Measurements from ENCODE around the gene CDR2.
"Not testable (repeated sequence)": the region's sequence is repeated elsewhere in the genome, so short reads cannot be mapped to it uniquely, and the experiment has no call there.

CDR2 gene

DNA sequence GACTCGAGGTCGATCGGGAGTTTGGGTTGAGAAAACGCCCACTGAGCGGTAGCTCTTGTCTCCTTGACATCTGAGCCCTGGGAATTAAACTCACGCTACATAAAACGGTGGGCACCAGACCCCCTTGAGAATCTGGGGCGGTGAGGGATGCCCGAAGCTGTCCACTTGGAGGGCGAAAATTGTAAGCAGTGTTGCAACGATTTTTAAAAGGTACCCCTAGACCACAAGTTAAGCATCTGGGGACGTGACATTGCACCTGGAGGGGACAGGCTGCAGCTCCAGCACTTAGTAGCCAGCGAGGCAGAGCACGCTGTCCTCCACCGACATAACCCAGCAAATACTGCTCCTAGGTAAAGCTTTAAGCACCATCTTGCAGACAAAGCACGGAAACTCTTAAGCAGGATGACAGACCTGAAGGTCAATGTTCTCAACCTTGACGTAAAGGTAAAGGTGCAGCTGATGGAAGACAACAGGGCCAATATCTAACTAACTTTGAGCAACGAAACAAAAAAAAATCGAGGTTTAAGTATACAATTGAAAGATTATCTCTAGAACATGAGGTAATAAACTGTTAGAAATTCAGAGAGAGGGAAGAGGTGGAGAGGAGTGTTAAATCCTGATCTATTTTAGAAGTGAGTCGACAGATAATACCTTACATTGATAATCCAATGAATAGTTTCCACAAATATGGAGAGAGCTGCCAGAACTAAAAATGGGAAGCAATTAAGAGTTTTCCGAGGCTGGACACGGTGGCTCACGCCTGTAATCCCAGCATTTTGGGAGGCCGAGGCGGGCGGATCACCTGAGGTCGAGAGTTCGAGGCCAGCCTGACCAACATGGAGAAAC is 921 bp upstream of the CDR2 start:
- FAIRE-seq = no peak

DNA sequence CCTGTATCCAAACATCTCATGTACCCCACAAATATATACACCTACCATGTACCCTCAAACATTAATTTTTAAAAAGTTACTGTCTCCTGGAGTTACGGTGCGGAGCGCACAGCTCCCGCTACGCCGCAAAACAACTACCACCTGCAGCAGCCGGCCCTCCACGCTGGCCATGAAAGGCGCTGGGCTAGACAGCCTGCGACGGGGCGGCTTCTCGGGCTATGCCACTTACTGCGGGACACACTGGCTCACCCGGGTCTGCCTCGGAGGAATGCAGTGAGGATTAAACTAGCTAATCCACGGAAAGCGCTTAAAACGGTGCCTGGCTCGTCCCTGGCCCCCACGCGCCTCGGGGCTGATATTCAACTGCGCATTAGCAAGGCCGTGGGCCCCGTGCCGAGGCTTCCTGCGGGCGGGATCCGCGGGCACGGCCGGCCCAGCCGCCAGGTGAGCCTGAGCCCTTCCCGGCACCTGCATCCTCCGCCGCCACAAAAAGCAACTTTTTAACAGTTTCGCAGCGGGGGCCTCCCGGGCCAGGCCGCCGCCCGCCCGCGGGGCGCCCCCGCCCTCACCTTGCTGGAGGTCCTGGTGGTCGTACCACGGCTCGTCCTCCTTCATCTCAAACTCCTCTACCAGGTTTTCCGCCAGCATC is 633 bp downstream of the CDR2 start:
- no peak for FAIRE-seq

DNA sequence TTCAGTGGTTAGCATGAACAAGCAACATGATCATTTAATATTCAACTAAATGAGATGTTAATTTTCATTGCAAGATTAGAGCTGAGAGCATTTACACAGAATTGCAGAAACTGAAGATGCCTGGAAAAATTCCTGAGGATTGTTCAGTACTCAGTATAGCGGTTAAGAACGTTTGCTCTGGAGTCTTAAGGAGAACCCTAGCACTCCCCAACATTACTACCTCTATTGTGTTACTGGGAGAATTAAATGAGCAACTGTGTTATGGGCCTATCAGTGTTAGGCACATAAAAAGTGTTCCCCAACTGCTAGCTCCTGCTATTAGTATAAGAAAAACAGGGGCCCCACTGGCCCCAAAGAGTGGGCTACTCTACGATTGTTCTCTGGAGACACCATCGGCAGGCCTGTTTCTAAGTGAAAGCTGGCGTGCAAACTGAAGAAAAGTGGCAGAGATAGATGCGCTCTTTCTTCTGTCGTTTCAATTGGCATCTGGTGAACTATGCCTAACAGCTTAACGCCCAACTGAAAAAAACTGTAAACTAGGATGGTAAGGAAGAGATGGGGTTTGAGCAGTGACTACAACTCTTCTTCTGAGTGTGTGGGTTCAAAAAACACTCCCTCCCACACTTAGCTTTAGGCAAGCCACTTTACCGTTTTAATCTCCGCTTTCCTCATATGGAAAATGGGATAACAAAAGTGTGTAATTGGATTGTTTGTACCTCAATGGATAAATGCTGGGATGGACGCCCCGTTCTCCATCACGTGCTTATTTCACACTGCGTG is 1.3 kb downstream of the CDR2 start:
- FAIRE-seq = no peak

DNA sequence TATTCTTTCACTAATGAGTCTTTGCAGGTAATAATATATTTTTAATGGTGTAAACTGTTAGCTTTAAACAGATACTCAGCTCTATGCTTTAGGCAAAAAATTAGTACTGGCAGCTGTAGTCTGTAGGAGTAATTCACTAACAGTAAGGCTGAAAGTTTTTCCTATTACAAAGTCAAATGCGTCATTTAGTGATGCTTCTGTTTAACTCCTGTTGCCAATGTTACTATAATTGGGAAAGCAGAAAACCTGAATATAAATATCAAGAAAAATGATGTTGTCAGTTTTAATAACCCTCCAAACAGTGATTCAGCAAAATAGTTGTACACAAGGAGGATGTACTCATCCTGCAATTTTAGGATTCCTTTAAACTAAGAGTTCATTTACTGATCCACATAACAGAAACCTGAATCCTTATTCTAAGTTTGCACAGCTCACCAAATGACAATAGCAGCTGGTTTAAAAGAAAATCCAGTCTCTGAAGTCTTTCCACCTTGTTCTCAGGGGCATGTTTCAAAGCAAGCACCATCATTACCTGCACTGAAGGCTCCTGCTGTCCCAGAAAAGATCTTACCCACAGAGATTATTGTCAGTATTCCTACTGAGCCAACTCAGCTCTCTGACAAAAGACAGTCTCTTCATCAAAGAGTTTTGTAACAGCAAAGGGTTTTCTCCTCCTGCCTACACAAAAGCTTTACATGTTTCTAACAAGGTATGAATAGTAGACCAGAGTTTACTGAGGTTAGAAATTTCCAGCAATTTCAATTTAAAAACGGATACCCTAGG is 4.2 kb downstream of the CDR2 start:
- FAIRE-seq = no peak

DNA sequence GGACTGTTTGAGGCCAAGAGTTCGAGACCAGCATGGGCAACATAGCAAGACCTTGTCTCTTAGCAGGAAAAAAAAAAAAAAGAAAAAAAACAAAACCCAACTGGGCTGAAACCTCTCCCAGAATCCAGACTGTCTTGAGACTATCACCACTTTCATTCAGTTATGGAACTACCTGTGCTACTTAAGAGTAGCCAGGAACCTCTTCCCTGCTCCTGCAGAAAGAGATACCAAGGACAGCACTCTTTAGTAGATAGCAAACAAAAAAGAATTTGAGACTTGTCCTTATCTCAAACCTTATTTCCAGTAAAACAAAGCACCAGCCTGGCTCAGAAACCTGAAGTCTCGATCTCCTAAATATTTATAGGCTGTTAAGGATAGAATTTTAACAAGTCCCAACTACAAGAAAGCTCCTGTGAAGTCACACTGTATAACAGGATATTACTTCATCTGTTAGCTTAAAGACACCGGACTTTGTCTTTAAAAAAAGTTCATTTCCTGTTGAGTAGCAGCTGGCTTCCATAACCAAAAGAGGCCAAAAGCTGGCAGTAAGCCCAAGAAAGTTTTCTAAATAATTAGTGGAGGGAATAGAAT is 5.1 kb downstream of the CDR2 start:
- no peak for FAIRE-seq

DNA sequence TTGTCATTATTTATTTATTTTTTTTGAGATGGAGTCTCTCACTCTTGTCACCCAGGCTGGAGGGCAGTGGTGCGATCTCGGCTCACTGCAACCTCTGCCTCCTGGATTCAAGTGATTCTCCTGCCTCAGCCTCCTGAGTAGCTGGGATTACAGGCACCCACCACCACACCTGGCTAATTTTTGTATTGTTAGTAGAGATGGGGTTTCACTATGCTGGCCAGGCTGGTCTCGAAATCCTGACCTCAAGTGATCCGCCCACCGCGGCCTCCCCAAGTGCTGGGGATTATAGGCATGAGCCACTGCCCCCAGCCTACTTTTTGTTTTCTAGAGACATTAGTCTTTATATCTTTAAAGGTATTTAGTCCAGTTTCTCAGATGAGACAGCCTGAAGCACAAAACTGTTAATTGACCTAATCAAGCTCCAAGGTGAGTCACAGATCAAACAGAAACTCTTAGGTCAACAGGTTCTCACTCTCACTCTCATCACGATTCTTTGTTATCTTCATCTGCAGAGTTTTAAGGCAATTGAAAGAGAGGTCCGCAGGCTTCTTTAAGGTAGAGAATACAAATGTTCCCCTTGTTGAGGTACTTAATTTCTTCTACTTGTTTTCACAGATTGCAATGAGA is 6.1 kb downstream of the CDR2 start:
- FAIRE-seq = not testable (repeated sequence)

DNA sequence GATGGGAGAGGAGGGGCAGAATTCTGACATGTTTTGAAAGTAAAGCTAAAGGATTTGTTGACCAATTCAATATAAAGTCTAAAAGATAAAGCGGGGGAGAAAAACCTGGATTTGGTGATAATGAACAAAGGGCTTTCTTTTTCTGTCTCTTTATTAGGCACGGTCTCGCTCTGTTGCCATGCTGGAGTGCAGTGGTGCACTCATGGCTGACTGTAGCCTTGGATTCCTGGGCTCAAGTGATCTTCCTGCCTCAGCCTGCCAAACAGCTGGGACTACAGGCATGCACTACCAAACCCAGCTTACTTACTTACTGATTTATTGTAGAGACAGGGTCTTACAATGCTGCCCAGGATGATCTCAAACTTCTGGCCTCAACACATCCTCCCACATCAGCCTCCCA is 7.5 kb downstream of the CDR2 start:
- no peak for FAIRE-seq

DNA sequence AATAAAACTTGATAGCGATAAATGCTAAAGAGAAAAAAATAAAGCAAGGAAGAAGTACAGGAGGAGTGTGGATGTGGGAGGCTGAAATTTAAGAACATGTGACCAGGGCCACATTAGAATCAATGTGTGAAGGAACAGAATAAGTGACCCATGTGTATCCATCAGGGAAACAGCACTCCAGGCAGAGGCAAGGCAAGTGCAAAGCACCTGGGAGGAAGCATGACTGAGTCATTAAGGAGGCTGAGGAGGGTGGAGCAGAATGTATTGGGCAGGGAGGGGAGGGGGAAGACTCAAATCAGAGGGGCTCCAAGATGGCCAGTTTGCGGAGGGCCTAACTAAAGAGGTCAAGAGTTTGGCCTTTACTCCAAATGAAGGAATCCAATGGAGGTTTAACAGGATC is 8.0 kb downstream of the CDR2 start:
- FAIRE-seq = no peak

DNA sequence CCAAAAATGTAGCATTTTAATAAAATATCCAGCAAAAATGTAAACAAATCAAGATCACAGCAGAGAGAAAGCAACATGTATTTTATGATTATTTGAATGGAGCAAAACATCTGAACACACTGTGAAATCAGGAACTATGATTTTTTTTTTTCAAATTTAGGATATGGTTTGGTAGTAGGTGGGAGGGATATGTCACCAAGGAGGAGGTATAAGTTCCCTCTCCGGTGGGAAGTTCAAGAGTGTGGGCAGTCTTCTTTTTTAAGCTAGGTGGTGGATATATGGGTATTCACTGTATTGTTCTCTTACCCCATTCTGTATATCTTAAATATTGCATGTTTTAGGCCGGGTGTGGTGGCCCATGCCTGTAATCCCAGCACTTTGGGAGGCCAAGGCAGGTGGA is 10.2 kb downstream of the CDR2 start:
- no peak for FAIRE-seq

DNA sequence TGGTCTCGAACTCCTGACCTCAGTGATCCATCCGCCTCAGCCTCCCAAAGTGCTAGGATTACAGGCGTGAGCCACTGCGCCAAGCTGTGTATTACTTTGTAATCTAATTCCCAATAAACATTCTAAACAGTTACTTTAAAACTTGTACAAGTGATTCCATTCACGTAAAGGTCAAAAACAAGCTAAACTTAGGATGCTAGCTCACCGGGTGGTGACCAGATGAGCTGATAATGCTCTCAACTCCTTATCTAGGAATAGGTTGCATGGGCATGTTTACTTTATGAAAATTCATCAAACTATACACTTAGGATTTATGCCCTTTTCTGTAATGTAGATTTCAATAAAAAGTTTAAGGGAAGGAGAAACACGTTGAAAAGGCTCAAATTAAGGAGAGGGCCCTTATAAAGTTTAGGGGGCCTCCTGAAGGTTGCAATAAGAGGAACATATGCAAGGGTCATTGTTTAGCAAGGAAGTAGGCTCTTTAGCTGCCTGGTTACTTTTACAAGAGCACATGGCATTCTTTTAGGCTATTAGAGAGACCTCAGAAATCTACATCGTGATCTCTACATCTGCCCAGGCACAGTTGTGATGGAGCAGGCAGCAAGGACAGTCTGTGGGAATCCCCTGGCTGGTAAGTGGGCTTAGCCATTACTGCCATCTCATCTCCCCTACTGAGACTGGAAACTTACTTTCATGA is 13.3 kb downstream of the CDR2 start:
- no peak for FAIRE-seq

DNA sequence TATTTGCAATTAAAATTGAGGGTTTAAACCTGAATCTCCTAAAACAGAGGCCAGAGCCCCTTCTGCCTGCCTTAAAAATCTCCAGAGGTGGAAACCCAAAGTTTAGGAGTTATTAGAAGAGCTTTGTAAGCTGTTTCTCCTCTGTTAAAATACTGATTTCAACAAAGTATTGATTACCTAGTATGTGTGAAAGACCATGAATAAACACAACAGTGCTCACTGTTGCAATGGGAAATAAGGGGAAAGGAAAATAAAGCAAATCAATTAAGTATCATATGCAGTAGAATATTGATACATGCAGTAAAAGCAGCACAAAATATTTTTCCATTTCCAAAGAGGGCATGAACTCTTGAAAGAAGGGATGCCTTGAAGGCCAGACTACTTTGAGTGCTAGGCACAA is 14.7 kb downstream of the CDR2 start:
- FAIRE-seq = no peak

DNA sequence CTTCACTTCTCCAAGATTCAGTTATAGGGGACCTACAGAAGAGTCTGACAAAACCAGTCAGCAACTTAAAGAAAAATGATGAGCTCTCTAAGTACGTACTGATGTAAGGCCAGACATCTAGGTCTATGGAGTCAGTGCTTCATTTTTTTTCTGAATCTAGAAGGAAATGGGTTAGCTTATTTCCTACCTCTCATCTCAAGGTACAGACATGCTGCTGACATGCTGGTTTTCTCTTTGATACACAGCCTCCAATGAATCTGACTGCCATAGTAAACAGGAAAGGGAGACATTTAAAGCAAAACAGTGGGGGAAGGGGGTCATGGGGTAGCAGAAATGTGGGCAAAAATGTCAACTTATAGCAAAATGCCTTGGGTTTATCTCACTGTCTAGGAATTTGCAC is 16.4 kb downstream of the CDR2 start:
- no peak for FAIRE-seq

DNA sequence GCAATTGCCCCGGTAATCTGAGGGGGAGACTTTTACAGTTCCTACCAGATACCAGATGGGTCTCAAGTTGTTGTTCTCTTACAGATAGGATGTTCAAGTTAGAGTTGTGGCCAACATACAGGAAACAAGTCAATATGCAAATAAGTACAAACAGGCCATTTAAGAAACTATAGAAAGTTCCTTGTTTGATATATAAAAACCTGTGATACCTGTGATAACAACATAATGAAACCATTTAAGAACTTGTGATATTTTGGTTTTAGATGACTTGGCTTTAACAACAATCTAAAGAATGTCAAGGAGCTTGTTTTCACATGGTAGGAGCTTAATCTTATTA is 16.8 kb downstream of the CDR2 start:
- no peak for FAIRE-seq

DNA sequence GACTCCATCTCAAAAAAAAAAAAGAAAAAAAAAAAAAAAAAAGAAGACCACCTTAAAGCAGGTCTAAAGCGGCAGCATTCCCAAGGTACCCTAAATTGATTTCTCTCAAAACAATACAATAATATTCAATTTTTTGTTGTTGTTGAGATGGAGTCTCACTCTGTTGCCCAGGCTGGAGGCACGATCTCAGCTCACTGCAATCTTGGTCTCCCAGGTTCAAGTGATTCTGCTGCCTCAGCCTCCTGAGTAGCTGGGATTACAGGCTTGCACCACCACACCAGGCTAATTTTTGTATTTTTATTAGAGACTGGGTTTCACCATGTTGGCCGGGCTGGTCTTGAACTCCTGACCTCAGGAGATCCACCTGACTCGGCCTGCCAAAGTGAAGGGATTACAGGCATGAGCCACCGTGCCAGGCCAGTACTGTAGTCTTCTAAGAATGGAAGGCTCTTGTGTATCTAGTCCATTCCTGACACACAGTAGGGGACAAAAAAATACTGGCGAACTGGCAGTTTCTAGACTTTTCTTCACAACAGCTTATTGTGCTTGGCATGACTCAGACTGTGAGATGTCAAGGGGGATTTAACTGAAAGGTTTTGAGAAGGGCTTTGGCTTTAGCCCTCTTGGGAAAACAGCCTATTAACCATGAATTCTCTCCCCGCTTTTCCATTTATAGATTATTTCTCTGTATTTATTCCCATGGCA is 17.3 kb downstream of the CDR2 start:
- no peak for FAIRE-seq

DNA sequence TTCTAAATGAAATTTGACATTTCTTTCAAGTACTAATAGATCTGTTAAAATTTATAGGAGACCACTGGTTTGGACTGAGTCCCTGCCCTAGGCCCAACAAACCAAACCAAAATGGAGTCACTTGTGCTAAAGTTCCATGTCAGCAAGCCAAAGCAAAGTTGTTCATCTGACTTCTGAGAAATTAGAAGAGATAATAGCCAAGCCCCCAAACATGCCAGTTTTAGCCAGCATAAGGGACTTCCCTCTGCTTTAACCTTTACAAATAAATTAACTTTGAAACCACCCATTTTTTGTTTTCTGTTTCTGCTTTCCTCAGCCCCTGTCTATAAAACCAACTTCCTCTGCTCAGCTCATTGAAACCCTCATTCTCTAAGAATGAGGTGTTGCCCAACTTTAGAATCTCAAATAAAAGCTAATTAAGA is 18.9 kb downstream of the CDR2 start:
- FAIRE-seq = no peak

DNA sequence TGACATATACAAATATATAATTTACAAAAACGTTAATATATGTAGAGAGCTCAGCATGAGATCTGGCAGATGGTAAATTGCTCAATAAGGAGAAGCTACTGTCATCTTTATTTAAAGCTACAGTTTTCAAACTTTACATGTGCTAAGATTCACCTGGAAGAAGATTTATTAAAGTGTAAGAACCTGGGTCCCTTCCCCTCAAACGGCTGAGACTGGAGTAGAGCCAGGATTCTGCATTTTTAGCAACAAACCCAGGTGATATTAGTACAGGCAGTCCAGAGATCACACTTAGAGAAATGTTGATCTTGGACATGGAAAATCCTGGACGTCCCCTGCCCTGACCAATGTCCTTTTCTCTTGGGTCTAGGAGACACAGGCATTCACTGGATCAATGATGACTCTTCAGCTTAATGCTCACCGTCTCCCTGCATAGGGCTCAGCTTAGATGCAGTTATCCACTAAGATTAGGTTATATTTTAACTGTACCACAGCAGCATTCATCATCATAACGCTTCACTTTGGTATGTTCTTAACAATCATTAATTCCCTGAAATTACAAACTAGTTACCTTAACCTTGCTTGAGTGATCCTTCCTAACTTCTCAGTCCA is 20.4 kb downstream of the CDR2 start:
- FAIRE-seq = no peak

DNA sequence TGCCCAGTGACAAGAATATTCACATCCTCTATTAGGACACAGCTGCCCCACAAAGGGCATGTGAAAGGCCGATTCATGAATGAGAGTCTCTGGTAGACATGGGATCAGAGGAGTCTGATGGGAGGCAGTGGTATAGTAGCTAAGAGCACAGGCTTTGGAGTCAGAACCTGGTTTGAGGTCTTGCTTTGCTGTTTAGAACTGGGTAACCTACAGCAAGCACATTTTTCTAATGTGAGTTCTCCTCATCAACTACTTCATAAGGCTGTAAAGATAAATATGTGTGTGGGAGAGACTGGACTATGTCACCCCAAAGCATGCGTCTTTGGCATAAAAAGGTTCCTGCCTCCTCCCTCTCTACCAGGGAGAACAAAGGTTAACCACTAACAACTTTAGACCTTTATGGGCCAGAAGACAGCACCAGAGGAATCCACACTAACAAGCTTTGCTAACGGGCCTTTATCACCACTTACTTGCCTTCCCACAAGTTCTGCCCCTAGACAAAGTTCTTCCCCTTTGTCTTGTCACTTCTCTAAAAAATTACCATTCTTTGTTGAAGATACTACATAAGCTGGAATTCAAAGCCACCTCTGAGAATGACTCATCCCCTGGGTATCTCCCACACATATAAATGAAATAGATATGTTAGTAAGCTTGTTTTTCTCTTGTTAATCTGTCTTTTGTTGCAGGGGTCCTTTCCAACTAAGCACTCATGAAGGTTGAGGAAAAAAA is 21.1 kb downstream of the CDR2 start:
- FAIRE-seq = no peak

DNA sequence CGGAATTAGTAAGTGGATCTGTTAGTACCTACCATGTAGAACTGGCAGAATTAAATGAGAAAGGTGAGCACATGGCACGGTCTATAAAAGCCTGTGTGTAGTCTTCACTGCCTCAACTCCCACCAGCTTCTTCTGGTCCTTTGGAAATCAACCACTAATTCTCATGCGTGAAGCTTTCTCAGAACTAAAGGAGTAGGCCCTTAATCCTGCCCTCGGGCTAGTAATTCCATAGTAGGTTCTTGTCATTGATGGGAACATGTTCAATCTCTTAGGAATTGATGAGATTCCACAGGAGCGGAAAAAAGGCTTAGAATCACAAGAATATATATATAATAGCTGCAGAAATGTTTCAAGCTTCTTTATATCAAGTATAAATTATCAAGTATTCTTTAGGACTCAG is 21.7 kb downstream of the CDR2 start:
- no peak for FAIRE-seq

DNA sequence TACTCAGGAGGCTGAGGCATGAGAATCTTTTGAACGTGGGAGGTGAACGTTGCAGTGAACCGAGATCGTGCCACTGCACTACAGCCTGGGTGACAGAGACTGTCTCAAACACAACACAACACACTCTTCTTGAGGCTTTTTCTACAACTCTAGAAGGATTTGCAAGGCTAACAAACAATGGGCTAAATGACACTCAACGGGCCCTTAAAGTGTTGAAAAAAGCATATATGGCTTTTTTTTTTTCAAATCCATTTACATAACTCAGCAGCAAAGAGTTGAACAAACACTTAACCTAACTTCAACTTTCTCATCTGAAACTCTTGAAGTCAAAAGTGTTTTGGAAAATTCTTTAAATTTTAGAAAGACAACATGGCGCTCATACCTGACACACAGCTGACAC is 22.3 kb downstream of the CDR2 start:
- no peak for FAIRE-seq

DNA sequence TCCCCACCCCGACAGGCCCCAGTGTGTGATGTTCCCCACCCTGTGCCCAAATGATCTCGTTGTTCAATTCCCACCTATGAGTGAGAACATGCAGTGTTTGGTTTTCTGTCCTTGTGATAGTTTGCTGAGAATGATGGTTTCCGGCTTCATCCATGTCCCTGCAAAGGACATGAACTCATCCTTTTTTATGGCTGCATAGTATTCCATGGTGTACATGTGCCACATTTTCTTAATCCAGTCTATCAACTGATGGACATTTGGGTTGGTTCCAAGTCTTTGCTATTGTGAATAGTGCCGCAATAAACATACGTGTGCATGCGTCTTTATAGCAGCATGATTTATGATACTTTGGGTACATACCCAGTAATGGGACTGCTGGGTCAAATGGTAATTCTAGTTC is 23.4 kb downstream of the CDR2 start:
- FAIRE-seq = not testable (repeated sequence)

Data from endometrium (tissue), 2 donors.